DOHH2 (cell line): ENCODE measurements around the gene SMAD4.
"Not testable (repeated sequence)": the region's sequence is repeated elsewhere in the genome, so short reads cannot be mapped to it uniquely, and the experiment has no call there.

Experiments used
- H3F3A ChIP-seq: fragments of 200-600 bp; sonication (generic), shearing (Covaris generic); 2 replicates; pipeline ENCODE4 v1.6.0; 2016; ENCODE audit warnings: antibody characterized with exemption, mild to moderate bottlenecking; ENCODE audit not compliant: control insufficient read depth, insufficient read depth
- H3K27ac ChIP-seq: fragments of 200-600 bp; sonication (generic); 2 replicates; pipeline ENCODE4 v1.5.1; 2014; ENCODE audit warnings: low read depth, mild to moderate bottlenecking, low read length, moderate library complexity
- H3K27me3 ChIP-seq: fragments of 200-600 bp; sonication (generic); 2 replicates; pipeline ENCODE4 v1.6.1; 2014; ENCODE audit warnings: mild to moderate bottlenecking, low read length, mixed read lengths; ENCODE audit not compliant: control insufficient read depth
- H3K36me3 ChIP-seq: fragments of 200-600 bp; sonication (generic); 2 replicates; pipeline ENCODE4 v1.6.1; 2014; ENCODE audit warnings: mild to moderate bottlenecking, low read length, moderate library complexity, mixed read lengths; ENCODE audit not compliant: control insufficient read depth
- H3K4me1 ChIP-seq: fragments of 200-600 bp; sonication (generic); 2 replicates; pipeline ENCODE4 v1.6.1; 2014; ENCODE audit warnings: mild to moderate bottlenecking, low read length, mixed read lengths; ENCODE audit not compliant: control insufficient read depth
- H3K4me2 ChIP-seq: fragments of 200-600 bp; sonication (generic); 2 replicates; pipeline ENCODE4 v1.6.0; 2014; ENCODE audit warnings: mild to moderate bottlenecking, low read length, moderate library complexity
- H3K4me3 ChIP-seq: fragments of 200-600 bp; sonication (generic); 2 replicates; pipeline ENCODE4 v1.5.1; 2014; ENCODE audit warnings: mild to moderate bottlenecking, low read length, mixed read lengths
- H3K79me2 ChIP-seq: fragments of 200-600 bp; sonication (generic); 2 replicates; pipeline ENCODE4 v1.6.1; 2014; ENCODE audit warnings: mild to moderate bottlenecking, low read length, mixed read lengths; ENCODE audit not compliant: control insufficient read depth
- H3K9me2 ChIP-seq: fragments of 200-600 bp; sonication (generic); replicated peaks from 2 replicates; pipeline ENCODE4 v1.6.1; 2014; ENCODE audit warnings: mild to moderate bottlenecking, low read length, mixed read lengths; ENCODE audit not compliant: control insufficient read depth
- H3K9me3 ChIP-seq: fragments of 200-600 bp; sonication (generic); 2 replicates; pipeline ENCODE4 v1.6.1; 2014; ENCODE audit warnings: antibody characterized with exemption, low read length, mixed read lengths; ENCODE audit not compliant: control insufficient read depth, insufficient read depth
- H4K20me1 ChIP-seq: fragments of 200-600 bp; sonication (generic); 2 replicates; pipeline ENCODE4 v1.6.0; 2014; ENCODE audit warnings: low read depth, mild to moderate bottlenecking, antibody characterized with exemption, low read length, moderate library complexity; ENCODE audit not compliant: control insufficient read depth, insufficient read depth
- CTCF ChIP-seq: fragments of 200-600 bp; sonication (generic); IDR thresholded peaks from one replicate; pipeline ENCODE4 v1.5.1; 2014; ENCODE audit warnings: antibody characterized with exemption, mild to moderate bottlenecking, low read depth, low read length; ENCODE audit not compliant: poor library complexity, severe bottlenecking
- EZH2phosphoT487 ChIP-seq: fragments of 200-600 bp; sonication (generic); IDR thresholded peaks from 2 replicates; pipeline ENCODE4 v1.6.1; 2017; ENCODE audit warnings: borderline replicate concordance, mild to moderate bottlenecking, antibody characterized with exemption, low read length, moderate library complexity, mixed read lengths

SMAD4 gene

DNA sequence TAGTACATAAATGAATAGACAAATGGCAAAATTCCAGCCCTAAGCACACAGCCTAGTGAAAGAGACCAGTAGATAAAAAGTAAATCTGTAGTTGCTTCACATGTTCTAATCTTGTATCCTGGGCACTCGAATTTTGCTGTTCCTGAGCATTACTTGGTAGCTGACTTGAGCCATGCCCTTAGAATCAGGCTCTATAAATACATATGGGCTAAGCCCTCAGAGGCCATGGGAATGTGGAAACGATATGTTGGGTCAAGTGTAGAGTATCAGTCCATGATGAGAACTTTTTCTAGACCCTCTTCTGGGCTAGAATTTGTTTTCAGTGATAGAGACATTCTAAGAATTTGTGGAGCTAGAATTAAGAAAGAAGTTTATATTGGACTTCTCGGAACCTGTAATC, 40.3 kb upstream of the SMAD4 start:
- Histone ChIP-seq H4K20me1 (no peaks in the 10 kb centered on the region), H3F3A (no peaks in the 10 kb centered on the region), H3K79me2 (no peaks in the 10 kb centered on the region), H3K9me3 (no peaks in the 10 kb centered on the region), H3K4me1 (no peaks in the 10 kb centered on the region), H3K36me3 (peaks cover 7% of the 10 kb centered on the region), H3K27me3 (no peaks in the 10 kb centered on the region), H3K4me2 (no peak overlapping the region), H3K4me3 (no peak overlapping the region), H3K27ac (no peak overlapping the region), H3K9me2 (no peaks in the 10 kb centered on the region)
- no peak for TF ChIP-seq EZH2phosphoT487
- TF ChIP-seq CTCF, result no peak

- no peak overlapping the region for H3K4me2 ChIP-seq
Observed at GRCh38 chr18:50992351-50992762, 37.7 kb upstream of the SMAD4 start.

GRCh38 chr18:50994031-50994430, 36.0 kb upstream of the SMAD4 start:
- no peaks in the 10 kb centered on the region for H3K36me3 ChIP-seq
- H3K4me3 ChIP-seq, result no peak overlapping the region
- no peaks in the 10 kb centered on the region for H3K9me2 ChIP-seq
- H3F3A ChIP-seq, result no peaks in the 10 kb centered on the region
- TF ChIP-seq CTCF (no peak), EZH2phosphoT487 (no peak)
- H4K20me1 ChIP-seq, result no peaks in the 10 kb centered on the region
- H3K4me2 ChIP-seq, result no peak overlapping the region
- H3K27me3 ChIP-seq, result no peaks in the 10 kb centered on the region
- H3K9me3 ChIP-seq, result peaks cover 2% of the 10 kb centered on the region; the same call in 1 of the 2 replicates
- H3K27ac ChIP-seq, result no peak overlapping the region
- H3K79me2 ChIP-seq, result no peaks in the 10 kb centered on the region
- H3K4me1 ChIP-seq, result no peaks in the 10 kb centered on the region

More at GRCh38 chr18:50992351-50992762, 37.7 kb upstream of the SMAD4 start:
- Histone ChIP-seq H3K27ac (no peak overlapping the region), H3K79me2 (no peaks in the 10 kb centered on the region), H3F3A (no peaks in the 10 kb centered on the region), H3K36me3 (peaks cover 3% of the 10 kb centered on the region; the same call in 1 of the 2 replicates), H3K9me2 (no peaks in the 10 kb centered on the region), H3K27me3 (no peaks in the 10 kb centered on the region), H3K9me3 (peaks cover 2% of the 10 kb centered on the region; the same call in 1 of the 2 replicates), H3K4me3 (no peak overlapping the region), H3K4me1 (no peaks in the 10 kb centered on the region), H4K20me1 (no peaks in the 10 kb centered on the region)
- TF ChIP-seq EZH2phosphoT487, result no peak
- TF ChIP-seq CTCF, result no peak

GRCh38 chr18:51003174-51003573, 26.8 kb upstream of the SMAD4 start:
- not testable (repeated sequence) for H3K9me3 ChIP-seq, H3K4me2 ChIP-seq, H3K4me1 ChIP-seq, H3K9me2 ChIP-seq, H4K20me1 ChIP-seq, H3K27ac ChIP-seq, H3K79me2 ChIP-seq, H3K27me3 ChIP-seq, H3F3A ChIP-seq, H3K4me3 ChIP-seq, H3K36me3 ChIP-seq
